Medulla oblongata (tissue), 1 donor: Measurements from ENCODE around the gene ZNF322.

Experiments used
- DNase-seq: peaks from one replicate; pipeline ENCODE4 v3.0.0-alpha.2; 2015; ENCODE audit errors: extremely low spot score

The ZNF322 gene

DNA sequence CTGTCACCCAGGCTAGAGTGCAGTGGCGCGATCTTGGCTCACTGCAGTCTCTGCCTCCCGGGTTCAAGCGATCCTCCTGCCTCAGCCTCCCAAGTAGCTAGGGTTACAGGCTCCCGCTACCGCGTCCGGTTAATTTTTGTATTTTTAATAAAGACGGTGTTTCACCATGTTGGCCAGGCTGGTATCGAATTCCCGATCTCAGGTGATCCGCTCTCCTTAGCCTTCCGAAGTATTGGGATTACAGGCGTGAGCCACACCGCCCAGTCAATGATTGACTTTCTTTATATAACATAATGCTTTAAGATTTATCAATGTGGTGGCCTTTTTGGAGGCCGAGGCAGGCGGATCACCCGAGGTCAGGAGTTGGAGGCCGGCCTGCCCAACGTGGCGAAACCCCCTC is 70.6 kb downstream of the ZNF322 start:
- DNase-seq, result no peak
